Mesenchymal stem cell (in vitro differentiated cells and primary cell): Measurements from ENCODE around the gene DYRK2.

ENCODE experiments used
- DNase-seq: peaks from one replicate; pipeline ENCODE4 v3.0.0-alpha.2; 2013
- H2AFZ ChIP-seq: one replicate; pipeline ENCODE4 v1.6.1; 2013; ENCODE audit warnings: low read depth, mild to moderate bottlenecking, control low read depth, inconsistent platforms, low read length, moderate library complexity
- H2AK5ac ChIP-seq: 2 replicates; pipeline ENCODE4 v1.6.1; 2013; ENCODE audit warnings: low read length, moderate library complexity, mild to moderate bottlenecking, inconsistent platforms; ENCODE audit not compliant: severe bottlenecking
- H2BK120ac ChIP-seq: one replicate; pipeline ENCODE4 v1.6.1; 2013; ENCODE audit warnings: low read depth, mild to moderate bottlenecking, inconsistent platforms, low read length, moderate library complexity
- H2BK12ac ChIP-seq, 2 experiments: one replicate each; pipeline ENCODE4 v1.6.1; 2013; ENCODE audit warnings: inconsistent platforms in 2 of 2, low read length in 2 of 2, mild to moderate bottlenecking in 2 of 2, moderate library complexity in 2 of 2, control low read depth in 1 of 2
- H2BK15ac ChIP-seq: one replicate; pipeline ENCODE4 v1.6.1; 2013; ENCODE audit warnings: mild to moderate bottlenecking, low read depth, inconsistent platforms; ENCODE audit not compliant: poor library complexity, severe bottlenecking
- H2BK5ac ChIP-seq: 2 replicates; pipeline ENCODE4 v1.6.1; 2013; ENCODE audit warnings: low read depth, mild to moderate bottlenecking, low read length, control low read depth, inconsistent platforms; ENCODE audit not compliant: poor library complexity, severe bottlenecking
- H3K14ac ChIP-seq, 2 experiments: one replicate each; pipeline ENCODE4 v1.6.1; 2013; ENCODE audit warnings: inconsistent platforms in 2 of 2, low read length in 2 of 2, control low read depth in 1 of 2, mild to moderate bottlenecking in 1 of 2, moderate library complexity in 1 of 2
- H3K18ac ChIP-seq, 2 experiments: one replicate each; pipeline ENCODE4 v1.6.1; 2013; ENCODE audit warnings: inconsistent platforms in 2 of 2, low read length in 2 of 2, control low read depth in 1 of 2, low read depth in 1 of 2, mild to moderate bottlenecking in 1 of 2
- H3K23ac ChIP-seq, 2 experiments: one replicate each; pipeline ENCODE4 v1.6.1; 2013; ENCODE audit warnings: inconsistent platforms in 2 of 2, low read length in 2 of 2, mild to moderate bottlenecking in 2 of 2, moderate library complexity in 2 of 2, control low read depth in 1 of 2
- H3K27ac ChIP-seq: 2 replicates; pipeline ENCODE4 v1.5.1; 2013; ENCODE audit warnings: mild to moderate bottlenecking, moderate library complexity, low read length, control low read depth, inconsistent platforms; ENCODE audit not compliant: poor library complexity, severe bottlenecking
- H3K27me3 ChIP-seq, 2 experiments: 2 replicates each; pipeline versions ENCODE4 v1.6.1 to v1.7.0; 2013; ENCODE audit warnings: low read length in 2 of 2, mild to moderate bottlenecking in 2 of 2, moderate library complexity in 2 of 2, control low read depth in 1 of 2, inconsistent platforms in 1 of 2; ENCODE audit not compliant: control insufficient read depth in 1 of 2, insufficient read depth in 1 of 2
- H3K36me3 ChIP-seq, 2 experiments: 2 replicates each; pipeline versions ENCODE4 v1.6.1 to v1.7.0; 2013; ENCODE audit warnings: low read length in 2 of 2, control low read depth in 1 of 2, inconsistent platforms in 1 of 2, low read depth in 1 of 2, mild to moderate bottlenecking in 1 of 2; ENCODE audit not compliant: insufficient read depth in 2 of 2, control insufficient read depth in 1 of 2
- H3K4ac ChIP-seq, 2 experiments: one replicate each; pipeline ENCODE4 v1.6.1; 2013; ENCODE audit warnings: inconsistent platforms in 2 of 2, low read length in 2 of 2, mild to moderate bottlenecking in 2 of 2, moderate library complexity in 2 of 2, control low read depth in 1 of 2, low read depth in 1 of 2
- H3K4me1 ChIP-seq: 2 replicates; pipeline ENCODE4 v1.6.1; 2013; ENCODE audit warnings: low read depth, low read length, control low read depth; ENCODE audit not compliant: control insufficient read depth, insufficient read depth
- H3K4me2 ChIP-seq: 2 replicates; pipeline ENCODE4 v1.6.1; 2013; ENCODE audit warnings: low read length, mild to moderate bottlenecking, inconsistent platforms; ENCODE audit not compliant: poor library complexity, severe bottlenecking
- H3K4me3 ChIP-seq, 2 experiments: 2 replicates each; pipeline versions ENCODE4 v1.5.1 to v1.7.0; 2013; ENCODE audit warnings: low read length in 2 of 2, mild to moderate bottlenecking in 2 of 2, control low read depth in 1 of 2, low read depth in 1 of 2; ENCODE audit not compliant: insufficient read depth in 1 of 2
- H3K79me1 ChIP-seq: replicated peaks from 2 replicates; pipeline ENCODE4 v1.6.1; 2013; ENCODE audit warnings: mild to moderate bottlenecking, control low read depth, low read length, inconsistent platforms; ENCODE audit not compliant: poor library complexity, severe bottlenecking
- H3K9ac ChIP-seq: 2 replicates; pipeline ENCODE4 v1.7.0; 2013; ENCODE audit warnings: mild to moderate bottlenecking, low read length, moderate library complexity
- H3K9me3 ChIP-seq: 2 replicates; pipeline ENCODE4 v1.7.0; 2013; ENCODE audit warnings: mild to moderate bottlenecking, low read length; ENCODE audit not compliant: control insufficient read depth
- H4K8ac ChIP-seq: one replicate; pipeline ENCODE4 v1.6.1; 2013; ENCODE audit warnings: inconsistent platforms, mild to moderate bottlenecking, low read length, moderate library complexity
- H4K91ac ChIP-seq: one replicate; pipeline ENCODE4 v1.6.1; 2013; ENCODE audit warnings: mild to moderate bottlenecking, low read length, inconsistent platforms
- WGBS: methylation state at CpG from one replicate; pipeline ENCODE4 v1.1.7; 2013; ENCODE audit warnings: mixed read lengths; 5-methylcytosine and 5-hydroxymethylcytosine counted together

Gene DYRK2

DNA sequence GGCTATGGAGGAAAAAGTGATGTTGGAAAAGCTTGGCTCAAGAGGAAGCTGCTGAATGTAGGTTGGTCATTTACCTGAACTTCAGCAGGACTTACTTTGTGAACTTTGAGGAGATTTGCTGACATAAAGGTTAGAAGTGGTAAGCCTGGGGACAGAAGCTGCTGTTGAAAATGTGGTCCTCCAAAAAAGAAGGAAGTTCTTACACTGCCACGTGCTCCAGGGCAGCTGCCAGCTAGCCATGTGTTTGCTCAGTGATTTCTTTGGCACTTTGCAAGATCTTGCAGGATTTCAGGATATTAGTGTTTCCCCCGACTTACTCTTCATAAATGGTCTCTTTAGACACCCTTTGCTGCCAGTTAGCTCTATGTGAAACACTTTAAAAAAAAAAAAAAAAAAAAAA is 14.8 kb upstream of the DYRK2 start:
- Histone ChIP-seq H3K36me3 (no peaks in the 10 kb centered on the region), H3K18ac (no peak overlapping the region), H2BK5ac (no peak overlapping the region), H3K9ac (no peak overlapping the region), H3K4me2 (no peak overlapping the region), H4K8ac (no peak overlapping the region), H2AK5ac (no peak overlapping the region), H4K91ac (no peak overlapping the region), H2BK12ac (no peak overlapping the region), H3K4ac (no peak overlapping the region), H3K4me3 (no peak overlapping the region), H3K79me1 (no peaks in the 10 kb centered on the region), H2BK15ac (no peak overlapping the region), H3K14ac (no peak overlapping the region), H3K4me1 (peaks cover 3% of the 10 kb centered on the region), H3K9me3 (no peaks in the 10 kb centered on the region), H3K23ac (no peak overlapping the region), H3K27ac (no peak overlapping the region), H2BK120ac (no peak overlapping the region), H2AFZ (no peak overlapping the region), H3K27me3 (no peaks in the 10 kb centered on the region)
- no peak for DNase-seq
- WGBS = 85% methylated on average over 1 of the region's 2 CpGs

DNA sequence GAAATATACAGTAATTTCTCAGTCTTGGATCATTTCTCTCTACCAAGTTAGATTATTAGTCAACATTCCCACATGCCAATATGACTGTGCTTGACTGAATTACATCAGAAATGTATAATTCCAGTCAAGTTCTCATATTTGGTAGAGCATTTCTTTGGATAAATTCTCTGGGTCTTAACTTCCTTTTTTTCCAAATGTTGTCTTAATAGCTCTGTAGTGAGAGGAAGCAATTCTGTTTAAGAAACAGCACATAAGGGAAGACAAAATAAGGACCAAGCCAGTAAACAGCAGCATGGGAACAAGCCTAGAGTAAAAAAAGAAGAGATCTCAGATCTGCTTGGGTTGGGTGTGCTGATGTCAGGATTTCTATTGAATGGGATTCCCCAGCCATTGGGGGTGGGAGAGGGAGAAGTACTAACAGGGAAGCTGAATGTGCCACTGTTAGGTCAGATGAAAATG is 14.2 kb upstream of the DYRK2 start:
- Histone ChIP-seq H3K23ac (no peak overlapping the region), H2AK5ac (peak overlapping the region; percentile 65), H3K4ac (no peak overlapping the region), H2BK12ac (peak overlapping the region in 1 of 2 experiments; percentile 54), H3K18ac (no peak overlapping the region), H3K9ac (no peak overlapping the region), H2BK5ac (no peak overlapping the region), H3K9me3 (no peaks in the 10 kb centered on the region), H2AFZ (no peak overlapping the region), H3K79me1 (no peaks in the 10 kb centered on the region), H2BK15ac (peak overlapping the region; percentile 20), H3K27ac (no peak overlapping the region), H3K4me2 (no peak overlapping the region), H4K8ac (no peak overlapping the region), H3K27me3 (peaks cover 0 to 1% of the 10 kb centered on the region in 2 experiments), H3K14ac (no peak overlapping the region), H3K36me3 (no peaks in the 10 kb centered on the region), H4K91ac (no peak overlapping the region), H3K4me3 (no peak overlapping the region), H2BK120ac (no peak overlapping the region), H3K4me1 (peaks cover 3% of the 10 kb centered on the region)
- DNase-seq = no peak

DNA sequence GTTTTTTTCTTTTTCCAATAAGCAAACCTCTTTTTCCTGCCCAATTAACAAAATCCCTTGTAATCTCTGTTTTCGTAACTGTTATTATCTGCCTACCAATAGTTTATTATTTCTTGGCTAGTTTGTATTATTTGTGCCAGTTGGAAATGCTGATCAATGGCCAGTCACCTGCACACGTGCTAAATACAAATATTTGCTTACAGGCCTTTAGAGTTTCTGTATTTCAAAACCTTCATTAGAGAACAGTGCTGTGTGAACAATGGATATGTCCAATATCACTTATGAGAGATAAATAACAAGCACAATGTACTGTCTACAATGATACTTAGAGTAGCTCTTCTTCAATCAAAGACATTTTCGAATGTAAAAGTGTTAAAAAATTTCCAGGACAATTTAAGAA is 10.8 kb upstream of the DYRK2 start:
- Histone ChIP-seq H2BK12ac (no peak overlapping the region), H4K91ac (no peak overlapping the region), H3K4me3 (no peak overlapping the region), H3K27me3 (peaks cover 0 to 4% of the 10 kb centered on the region in 2 experiments), H2BK5ac (no peak overlapping the region), H3K9me3 (no peaks in the 10 kb centered on the region), H2AFZ (no peak overlapping the region), H3K18ac (no peak overlapping the region), H3K23ac (no peak overlapping the region), H3K36me3 (no peaks in the 10 kb centered on the region), H3K79me1 (no peaks in the 10 kb centered on the region), H2BK120ac (no peak overlapping the region), H3K4ac (no peak overlapping the region), H3K4me2 (no peak overlapping the region), H4K8ac (no peak overlapping the region), H3K4me1 (peaks cover 1% of the 10 kb centered on the region), H3K14ac (no peak overlapping the region), H2AK5ac (no peak overlapping the region), H3K27ac (no peak overlapping the region), H3K9ac (no peak overlapping the region), H2BK15ac (no peak overlapping the region)
- 100% methylated on average over 1 of the region's 3 CpGs for WGBS
- DNase-seq = no peak

DNA sequence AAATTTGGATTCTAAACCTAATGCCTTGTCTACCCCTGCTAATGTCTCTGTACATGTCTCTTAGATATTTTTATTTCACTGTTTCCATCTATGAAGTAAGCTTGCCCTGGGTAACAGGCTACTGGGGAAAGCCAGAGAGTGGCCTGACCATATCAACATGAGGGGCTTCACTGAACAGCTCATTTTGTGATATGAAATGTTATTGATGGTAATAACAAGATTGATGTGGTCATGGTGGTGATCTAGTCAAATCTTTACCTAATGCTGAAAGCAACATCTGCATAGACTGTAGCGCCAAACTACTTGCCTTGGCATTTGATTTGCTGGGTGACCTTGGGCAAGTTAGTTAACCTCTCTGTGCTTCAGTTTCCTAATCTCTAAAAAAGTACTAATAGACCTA is 9.9 kb upstream of the DYRK2 start:
- H3K27ac ChIP-seq = no peak overlapping the region
- peaks cover 0 to 7% of the 10 kb centered on the region in 2 experiments for H3K27me3 ChIP-seq
- H3K4me3 ChIP-seq = no peak overlapping the region
- H4K8ac ChIP-seq = no peak overlapping the region
- no peak overlapping the region for H2BK12ac ChIP-seq
- no peak overlapping the region for H3K4me2 ChIP-seq
- H3K79me1 ChIP-seq = no peaks in the 10 kb centered on the region
- no peak for DNase-seq
- H3K23ac ChIP-seq = no peak overlapping the region
- no peaks in the 10 kb centered on the region for H3K36me3 ChIP-seq
- no peaks in the 10 kb centered on the region for H3K9me3 ChIP-seq
- 100% methylated on average over 1 of the region's 1 CpG for WGBS
- H3K9ac ChIP-seq = no peak overlapping the region
- no peak overlapping the region for H2BK5ac ChIP-seq
- H3K18ac ChIP-seq = no peak overlapping the region
- H3K14ac ChIP-seq = no peak overlapping the region
- no peak overlapping the region for H4K91ac ChIP-seq
- H3K4ac ChIP-seq = no peak overlapping the region
- no peak overlapping the region for H2AK5ac ChIP-seq
- H2BK120ac ChIP-seq = no peak overlapping the region
- no peak overlapping the region for H2AFZ ChIP-seq
- H2BK15ac ChIP-seq = no peak overlapping the region
- peaks cover 3% of the 10 kb centered on the region for H3K4me1 ChIP-seq
